IPS-11a (cell line): Measurements from ENCODE around the gene MAPK11.

Experiments
- H3K4me3 ChIP-seq: one replicate; pipeline ENCODE4 v1.5.1; 2013; ENCODE audit warnings: low read depth, low read length, control low read depth

The MAPK11 gene

GRCh38 chr22:50308597-50308935, 38.4 kb upstream of the MAPK11 start:
- no peak overlapping the region for H3K4me3 ChIP-seq

- H3K4me3 ChIP-seq = no peak overlapping the region
Measured at GRCh38 chr22:50307890-50308596, 37.9 kb upstream of the MAPK11 start.

GRCh38 chr22:50306753-50307749, 36.9 kb upstream of the MAPK11 start, which contains the start of gene PLXNB2:
TSS of gene PLXNB2 (minus strand) at chr22:50307646. CDS start at chr22:50290584, 17,062 bp downstream.
- H3K4me3 ChIP-seq = peak within 1 kb of the TSS; percentile 61

- H3K4me3 ChIP-seq = no peak overlapping the region
Measured at GRCh38 chr22:50305923-50306566, 35.9 kb upstream of the MAPK11 start.

GRCh38 chr22:50305393-50305922, 35.3 kb upstream of the MAPK11 start:
- no peak overlapping the region for H3K4me3 ChIP-seq

GRCh38 chr22:50304528-50305392, 34.6 kb upstream of the MAPK11 start:
- no peak overlapping the region for H3K4me3 ChIP-seq

- H3K4me3 ChIP-seq = no peak overlapping the region
Measured at GRCh38 chr22:50303848-50304527, 33.8 kb upstream of the MAPK11 start.

- H3K4me3 ChIP-seq = no peak overlapping the region
Measured at GRCh38 chr22:50303515-50303847, 33.3 kb upstream of the MAPK11 start.

- H3K4me3 ChIP-seq = no peak overlapping the region
Measured at GRCh38 chr22:50302564-50302963, 32.4 kb upstream of the MAPK11 start.

GRCh38 chr22:50302041-50302541, 31.9 kb upstream of the MAPK11 start:
- H3K4me3 ChIP-seq = no peak overlapping the region

- no peak overlapping the region for H3K4me3 ChIP-seq
Measured at GRCh38 chr22:50301581-50301991, 31.4 kb upstream of the MAPK11 start.

- H3K4me3 ChIP-seq = no peak overlapping the region
Measured at GRCh38 chr22:50300620-50301257, 30.6 kb upstream of the MAPK11 start.

- peak overlapping the region; percentile 30 for H3K4me3 ChIP-seq
Measured at GRCh38 chr22:50299785-50300619, 29.8 kb upstream of the MAPK11 start.

- peak overlapping the region; percentile 30 for H3K4me3 ChIP-seq
Measured at GRCh38 chr22:50298937-50299784, 29.0 kb upstream of the MAPK11 start.

GRCh38 chr22:50298266-50298637, 28.1 kb upstream of the MAPK11 start:
- no peak overlapping the region for H3K4me3 ChIP-seq

- H3K4me3 ChIP-seq = no peak overlapping the region
Measured at GRCh38 chr22:50297510-50298265, 27.5 kb upstream of the MAPK11 start.
